Measurements from ENCODE around the gene CCDC88A. TPM values are rescaled to one million over a fixed set of nuclear protein-coding genes. Genes with fewer than 3 reads are reported as not detected.

Gene CCDC88A
- total RNA-seq, 1 donor from 2014 or later: 59.8 TPM

DNA sequence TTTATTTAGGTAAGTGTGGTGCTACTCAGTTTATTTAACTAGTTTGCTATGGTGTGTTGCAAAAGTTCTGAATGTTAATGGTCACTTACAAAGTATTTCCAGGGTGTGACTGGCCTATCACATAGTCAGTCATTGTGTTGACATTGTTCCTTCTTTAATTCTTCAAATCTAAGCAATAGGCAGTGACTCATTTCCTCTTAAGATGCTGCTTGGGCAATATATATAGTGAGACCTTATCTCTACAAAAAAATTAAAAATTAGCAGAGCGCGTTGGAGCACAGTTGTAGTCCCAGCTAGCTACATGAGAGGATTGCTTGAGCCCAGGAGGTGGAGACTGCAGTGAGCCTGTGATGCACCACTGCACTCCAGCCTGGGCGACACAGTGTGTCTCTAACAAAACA is 5.8 kb upstream of the CCDC88A start:
- DNase-seq (ENCODE audit: low spot score) (no peak), ATAC-seq (no peak)
- intact Hi-C loops (cut with DNase I): loop anchor here (10.0 kb wide), 1 partner anchor 61 kb away; no protein-coding TSS in a partner anchor

DNA sequence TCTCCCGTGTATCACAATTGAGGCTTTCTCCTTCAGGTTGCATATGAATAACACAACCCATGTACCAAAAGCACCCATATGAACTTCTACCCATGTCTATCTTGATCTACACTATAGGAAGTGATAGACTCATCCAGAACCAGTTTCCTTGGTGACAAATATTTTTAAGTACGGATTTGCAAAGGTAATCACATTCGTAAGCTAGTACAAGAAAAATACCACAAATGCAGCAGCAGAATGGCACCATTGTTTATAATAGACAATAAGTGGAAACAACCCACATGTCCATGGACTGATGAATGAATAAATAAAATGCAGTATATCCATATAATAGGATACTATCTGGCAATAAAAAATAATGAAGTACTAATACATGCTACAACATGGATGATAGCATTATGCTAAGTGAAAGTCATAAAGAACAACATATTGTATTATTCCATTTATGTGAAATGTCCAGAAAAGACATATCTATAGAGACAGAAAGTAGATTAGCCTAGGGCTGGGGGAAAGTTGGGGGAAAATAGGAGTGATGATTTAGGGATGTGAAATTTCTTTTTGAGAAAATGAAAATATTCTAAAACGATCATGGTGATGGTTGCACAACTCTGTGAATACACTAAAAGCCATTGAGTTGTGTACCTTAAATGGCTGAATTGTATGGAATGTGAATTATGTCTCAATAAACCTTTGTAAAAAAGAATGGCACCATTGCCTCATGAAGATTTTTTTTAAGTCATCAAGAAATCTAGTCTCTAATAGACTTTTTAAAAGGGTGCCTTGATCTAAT is 3.4 kb upstream of the CCDC88A start:
- ATAC-seq: no peak
- intact Hi-C loops (cut with DNase I): loop anchor here (10.0 kb wide), 1 partner anchor 58 kb away; no protein-coding TSS in a partner anchor

DNA sequence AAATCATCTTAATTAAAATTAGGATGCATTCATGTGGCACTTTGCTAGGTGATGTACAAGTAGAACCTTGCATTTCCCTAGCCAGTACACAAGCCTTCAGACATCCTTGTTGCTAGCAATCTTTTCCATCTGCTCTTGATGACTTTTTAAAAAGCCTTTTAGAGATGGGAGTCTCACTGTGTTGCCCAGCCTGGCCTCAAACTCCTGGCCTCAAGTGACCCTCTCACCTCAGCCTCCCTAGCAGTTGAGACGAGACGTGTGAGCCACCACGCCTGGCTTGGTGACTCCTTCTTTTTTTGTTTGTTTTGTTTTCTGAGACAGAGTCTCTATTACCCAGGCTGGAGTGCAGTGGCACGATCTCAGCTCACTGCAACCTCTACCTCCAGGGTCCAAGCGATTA is 1.7 kb upstream of the CCDC88A start:
- intact Hi-C loops (cut with DNase I): loop anchor here (10.0 kb wide), 1 partner anchor 57 kb away; no protein-coding TSS in a partner anchor
- DNase-seq (ENCODE audit: low spot score): no peak

More for the DNA sequence above, 3.4 kb upstream of the CCDC88A start:
- DNase-seq (ENCODE audit: low spot score): no peak

DNA sequence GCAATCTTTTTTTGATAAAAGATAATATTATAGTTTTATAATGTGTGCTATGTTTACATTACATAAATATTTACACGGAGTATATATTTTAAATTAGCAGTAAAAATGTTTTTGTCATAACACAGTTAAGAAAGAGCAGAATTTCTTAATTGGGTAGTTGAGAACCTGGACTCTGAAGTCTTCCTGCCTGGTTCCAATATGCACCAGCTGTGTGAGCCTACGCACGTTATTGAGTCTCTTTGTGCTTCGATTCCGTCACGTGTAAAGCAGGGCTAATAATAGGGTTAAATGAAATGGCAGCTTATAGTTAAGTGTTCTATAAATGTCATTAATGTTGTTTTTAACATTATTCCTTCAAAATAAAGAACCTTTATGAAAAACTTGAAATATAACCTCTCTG is 1.2 kb upstream of the CCDC88A start:
- no peak for DNase-seq (ENCODE audit: low spot score)
- intact Hi-C loops (cut with DNase I): loop anchor here (10.0 kb wide), 1 partner anchor 56 kb away; no protein-coding TSS in a partner anchor
- ATAC-seq: no peak

More for the DNA sequence above, 1.7 kb upstream of the CCDC88A start:
- ATAC-seq: no peak

DNA sequence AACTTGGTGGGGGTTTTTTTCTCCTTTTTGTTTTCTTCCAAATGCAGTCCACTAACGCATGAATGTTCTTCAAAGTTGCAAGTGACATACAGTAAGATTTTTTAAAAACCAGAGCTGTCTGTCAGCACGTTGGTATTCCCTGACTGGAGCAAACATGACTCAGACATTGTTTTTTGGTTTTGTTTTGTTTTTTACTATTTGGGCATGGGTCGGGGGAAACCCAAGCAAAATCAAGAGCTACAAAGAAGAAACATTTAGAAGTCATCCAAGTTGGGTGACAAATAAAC is 726 bp upstream of the CCDC88A start:
- ATAC-seq: no peak

DNA sequence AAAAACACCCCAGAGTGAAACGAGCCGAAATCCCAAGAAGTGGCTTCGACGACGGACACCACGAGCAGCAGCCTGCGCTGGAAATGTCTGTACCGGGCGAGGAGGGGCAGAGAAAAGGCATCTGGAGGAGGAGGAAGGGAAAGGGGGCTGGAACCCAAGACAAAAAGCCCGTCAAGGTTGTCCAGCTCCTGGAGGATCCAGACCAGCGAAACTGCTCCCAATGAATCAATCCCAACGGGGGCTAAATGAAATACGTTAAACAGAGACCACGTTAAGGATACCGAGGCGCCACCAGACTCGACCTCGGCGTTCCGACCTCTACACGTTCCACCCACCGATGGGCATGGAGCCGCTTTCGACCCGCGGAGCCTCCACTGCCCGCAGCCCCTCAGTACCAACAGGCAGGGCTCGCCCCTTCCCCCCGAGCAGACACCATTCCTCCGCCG is 400 bp downstream of the CCDC88A start:
- peak; percentile 61 for DNase-seq (ENCODE audit: low spot score)
- ATAC-seq: peak; percentile 57
- intact Hi-C loops (cut with DNase I): no loop called here

More for the DNA sequence above, 726 bp upstream of the CCDC88A start:
- intact Hi-C loops (cut with DNase I): loop anchor here (10.0 kb wide), 1 partner anchor 56 kb away; no protein-coding TSS in a partner anchor
- DNase-seq (ENCODE audit: low spot score): no peak

DNA sequence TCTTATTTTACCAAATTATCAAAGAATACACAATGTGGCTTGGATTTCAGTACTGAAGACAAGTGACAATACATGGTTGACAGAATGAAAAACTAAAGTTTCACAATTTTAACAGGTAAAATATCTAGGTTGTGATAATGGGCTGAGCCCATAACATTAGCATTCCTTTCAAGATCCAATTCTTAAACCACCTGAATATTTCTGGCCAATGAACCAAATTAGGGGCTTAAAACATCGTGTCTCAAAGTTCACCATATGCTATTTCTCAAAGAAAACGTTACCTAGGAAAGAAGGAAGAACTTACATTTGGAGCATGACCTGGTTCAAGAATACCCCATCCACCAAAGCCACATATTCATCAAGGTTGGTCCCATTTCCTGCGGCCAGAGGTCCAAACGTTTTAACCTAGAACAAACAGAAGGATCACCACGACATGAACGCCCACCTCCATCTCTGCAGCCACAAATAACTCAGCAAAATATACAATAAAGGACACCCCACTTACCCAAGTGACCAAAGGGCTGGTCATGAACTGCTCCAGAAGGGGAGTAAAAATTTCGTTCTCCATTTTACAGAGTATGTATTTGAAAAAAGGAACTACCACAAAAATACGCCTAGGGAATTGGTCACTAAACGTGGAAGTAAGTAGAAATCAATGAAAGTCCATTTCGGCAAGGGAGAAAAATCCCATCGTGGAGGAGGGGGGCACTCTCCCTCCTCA is 984 bp downstream of the CCDC88A start:
- DNase-seq (ENCODE audit: low spot score) (no peak), ATAC-seq (no peak)
- intact Hi-C loops (cut with DNase I): no loop called here

DNA sequence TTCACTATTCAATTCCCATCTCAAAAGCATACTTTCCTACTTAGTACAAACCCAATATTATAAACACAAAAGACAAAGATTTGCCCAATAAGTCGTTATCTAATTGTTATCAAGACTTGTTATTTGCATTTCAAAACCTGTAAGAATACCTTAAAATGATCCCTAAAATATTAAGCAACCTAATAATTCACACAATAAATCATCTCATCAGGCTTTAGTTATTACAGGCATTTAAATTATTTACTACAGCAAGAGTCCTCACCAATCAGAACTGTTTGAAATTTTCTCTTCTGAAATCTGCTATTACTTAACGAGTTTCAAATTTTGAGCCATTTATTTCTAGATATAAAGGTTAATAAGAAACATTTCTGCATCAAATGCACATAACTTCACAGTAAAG is 1.6 kb downstream of the CCDC88A start:
- intact Hi-C loops (cut with DNase I): no loop called here
- ATAC-seq: no peak
- DNase-seq (ENCODE audit: low spot score): no peak

DNA sequence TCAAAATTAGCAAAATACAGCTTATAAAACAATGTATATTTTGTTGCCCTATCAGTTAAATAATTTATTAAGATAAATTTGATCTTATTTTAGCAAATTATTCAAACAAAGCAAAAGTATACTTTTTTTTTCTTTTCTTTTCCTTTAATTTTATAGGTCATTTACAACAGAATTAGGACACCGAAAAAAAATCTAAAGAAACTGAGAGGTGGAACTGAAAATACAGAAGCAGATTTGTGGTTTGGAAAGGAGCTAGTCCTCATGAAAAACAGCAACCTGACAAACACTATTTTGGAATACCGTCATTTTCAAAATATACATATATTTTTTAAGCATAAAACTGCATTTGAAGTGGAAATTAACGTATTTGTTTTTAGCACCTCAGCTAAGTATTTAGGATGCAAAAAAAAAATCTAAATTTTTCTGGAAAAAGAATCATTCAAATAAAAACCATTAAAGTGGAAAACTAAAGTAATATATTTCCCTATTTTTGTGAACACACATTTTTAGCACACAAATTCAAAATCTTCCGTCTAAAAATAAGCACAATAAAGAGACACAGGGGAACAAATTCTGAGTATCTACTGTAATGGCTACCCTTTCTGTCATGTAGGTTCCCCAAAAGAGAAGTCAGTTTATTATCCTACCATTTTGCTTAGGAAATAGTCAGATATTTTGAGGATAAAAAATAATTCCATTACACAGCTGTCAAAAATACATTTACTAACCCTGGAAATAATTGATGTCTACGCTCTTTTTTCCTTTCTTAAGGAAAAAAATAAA is 2.7 kb downstream of the CCDC88A start:
- no peak for ATAC-seq
- DNase-seq (ENCODE audit: low spot score): no peak
- intact Hi-C loops (cut with DNase I): no loop called here

DNA sequence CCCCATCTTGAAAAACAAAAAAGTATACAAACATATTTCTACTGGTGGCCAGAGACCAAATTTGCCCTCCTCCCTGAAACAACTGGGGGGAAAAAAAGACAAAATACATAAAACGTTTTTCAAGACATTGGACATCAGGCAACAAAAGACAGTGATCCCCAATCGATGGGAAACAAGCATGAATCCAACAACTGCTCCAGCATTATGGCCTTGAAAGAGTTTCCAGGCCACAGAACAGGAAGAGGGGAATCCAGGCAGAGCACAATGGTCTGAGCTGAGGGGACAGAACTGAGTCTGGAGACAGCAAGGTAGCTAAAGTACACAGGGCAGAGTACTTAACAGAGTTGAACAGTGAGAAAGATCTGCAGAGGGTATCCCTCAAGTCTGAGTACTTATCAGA is 4.4 kb downstream of the CCDC88A start:
- intact Hi-C loops (cut with DNase I): no loop called here
- ATAC-seq: no peak
- no peak for DNase-seq (ENCODE audit: low spot score)

DNA sequence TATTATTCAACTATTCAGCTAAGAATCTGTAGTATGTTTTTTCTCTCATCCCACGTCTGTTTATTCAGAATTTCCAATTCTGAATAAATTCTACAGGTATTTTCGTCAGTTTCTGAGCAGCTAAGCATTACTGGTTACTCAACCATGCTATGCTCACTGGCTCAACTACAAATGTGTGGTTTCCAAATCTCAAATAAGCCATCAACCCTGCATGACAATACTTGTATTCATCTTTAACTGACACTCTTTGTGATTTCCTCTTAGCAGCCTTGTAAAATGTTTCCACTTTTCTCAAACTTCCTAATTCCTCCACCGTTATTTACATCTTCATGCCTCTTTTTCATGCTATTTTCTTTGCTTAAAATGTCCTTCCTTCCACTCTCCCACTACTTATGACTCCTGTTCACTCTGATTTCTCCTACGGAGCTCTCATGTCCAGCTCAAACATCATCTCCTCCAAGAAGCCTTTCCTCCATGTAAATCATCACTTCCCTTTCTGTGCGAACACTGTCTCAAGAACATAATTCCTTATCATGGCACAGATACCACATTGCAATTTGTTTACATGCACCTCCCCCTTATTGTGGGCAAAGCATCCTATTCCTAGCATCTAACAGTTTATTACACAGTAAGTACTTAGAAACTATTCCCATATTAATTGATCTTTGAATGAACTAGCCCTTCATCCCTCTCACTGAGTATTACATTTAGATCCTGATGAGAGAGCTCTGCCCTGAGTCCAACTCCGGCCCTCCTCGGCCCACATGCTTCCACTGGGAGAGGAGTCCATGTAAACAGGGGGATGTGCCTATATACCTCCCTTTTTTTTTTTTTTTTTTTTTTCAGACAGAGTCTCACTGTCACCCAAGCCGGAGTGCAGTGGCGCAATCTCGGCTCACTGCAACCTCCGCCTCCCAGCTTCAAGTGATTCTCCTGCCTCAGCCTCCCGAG is 10.5 kb downstream of the CCDC88A start:
- ATAC-seq (no peak), DNase-seq (ENCODE audit: low spot score) (no peak)
- intact Hi-C loops (cut with DNase I): no loop called here

DNA sequence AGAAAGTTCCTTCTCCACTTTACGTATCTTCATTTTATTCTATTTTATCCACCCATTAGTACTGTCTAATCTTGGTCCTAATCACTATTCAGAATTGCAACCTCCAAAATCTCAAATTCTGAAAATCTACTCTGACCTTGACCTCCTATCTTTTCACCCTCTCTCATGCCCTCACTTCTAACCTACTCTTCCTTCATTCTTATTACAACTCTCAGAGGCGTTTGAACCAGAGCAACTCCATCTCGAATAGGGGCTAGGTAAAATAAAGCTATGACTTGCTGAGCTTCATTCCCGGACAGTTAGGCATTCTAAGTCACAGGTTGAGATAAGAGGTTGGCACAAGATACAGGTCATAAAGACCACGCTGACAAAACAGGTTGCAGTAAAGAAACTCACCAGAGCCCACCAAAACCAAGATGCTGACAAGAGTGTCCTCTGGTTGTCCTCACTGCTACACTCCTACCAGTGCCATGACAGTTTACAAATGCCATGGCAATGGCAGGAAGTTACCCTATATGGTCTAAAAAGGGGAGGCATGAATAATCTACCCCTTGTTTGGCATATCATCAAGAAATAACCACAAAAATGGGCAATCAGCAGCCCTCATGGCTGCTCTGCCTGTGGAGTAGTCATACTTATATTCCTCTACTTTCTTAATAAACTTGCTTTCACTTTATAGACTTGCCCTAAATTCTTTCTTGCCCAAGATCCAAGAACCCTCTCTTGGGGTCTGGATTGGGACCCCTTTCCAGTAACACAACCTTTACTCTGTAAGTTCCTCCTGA is 11.4 kb downstream of the CCDC88A start:
- no peak for ATAC-seq
- intact Hi-C loops (cut with DNase I): no loop called here

DNA sequence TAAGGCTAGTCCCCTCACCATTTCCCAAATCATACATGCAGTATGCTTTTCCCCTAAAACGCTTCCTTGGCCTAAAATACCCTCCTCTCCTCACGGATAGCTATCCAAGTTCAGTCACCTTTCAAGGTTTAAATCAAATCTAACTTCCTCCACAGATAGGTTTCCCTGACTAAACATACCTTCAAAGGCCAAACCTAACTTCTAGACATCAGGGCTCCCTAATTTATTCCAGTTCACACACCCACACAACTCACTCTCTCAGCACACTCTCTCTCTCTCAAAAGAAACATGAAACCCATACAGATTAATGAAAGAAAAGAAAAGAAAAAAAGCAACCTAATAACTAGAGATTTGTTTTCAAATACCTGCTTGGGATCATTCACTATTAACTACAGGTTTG is 14.5 kb downstream of the CCDC88A start:
- ATAC-seq (no peak), DNase-seq (ENCODE audit: low spot score) (no peak)
- intact Hi-C loops (cut with DNase I): no loop called here

More for the DNA sequence above, 11.4 kb downstream of the CCDC88A start:
- DNase-seq (ENCODE audit: low spot score): no peak

DNA sequence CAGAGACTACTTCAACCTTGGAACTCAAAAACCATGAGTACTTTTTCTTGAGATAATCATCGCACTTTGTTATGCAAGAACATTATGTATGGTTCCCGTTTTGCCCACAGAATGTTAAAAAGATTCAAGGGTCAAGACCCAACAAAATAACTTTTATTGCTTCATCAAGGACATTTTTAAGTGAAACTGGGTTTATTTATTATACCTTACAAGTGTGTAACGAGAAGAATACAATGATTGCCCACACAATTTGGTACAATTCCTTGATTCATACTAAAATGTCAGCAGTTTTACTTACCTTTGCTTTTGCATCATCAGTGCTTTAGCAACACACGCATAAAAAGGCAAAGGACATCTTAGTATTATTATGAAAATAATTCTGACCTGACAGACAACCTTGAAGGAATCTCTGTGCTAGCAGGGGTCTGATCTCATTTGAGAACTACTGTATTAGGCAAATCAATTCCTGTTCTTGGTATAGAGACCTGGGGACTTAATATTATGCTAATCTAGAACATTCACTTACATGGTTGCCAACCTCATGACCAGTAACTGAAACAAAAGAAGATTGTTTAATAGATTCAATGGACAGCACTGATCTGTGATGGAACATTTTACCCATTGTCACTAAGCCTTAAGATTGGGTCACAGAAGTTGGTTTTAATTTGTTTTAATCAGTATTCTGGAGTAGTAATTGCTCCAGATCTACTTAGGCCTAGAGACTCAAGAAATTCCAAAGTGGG is 16.2 kb downstream of the CCDC88A start:
- intact Hi-C loops (cut with DNase I): no loop called here
- ATAC-seq (no peak), DNase-seq (ENCODE audit: low spot score) (no peak)

DNA sequence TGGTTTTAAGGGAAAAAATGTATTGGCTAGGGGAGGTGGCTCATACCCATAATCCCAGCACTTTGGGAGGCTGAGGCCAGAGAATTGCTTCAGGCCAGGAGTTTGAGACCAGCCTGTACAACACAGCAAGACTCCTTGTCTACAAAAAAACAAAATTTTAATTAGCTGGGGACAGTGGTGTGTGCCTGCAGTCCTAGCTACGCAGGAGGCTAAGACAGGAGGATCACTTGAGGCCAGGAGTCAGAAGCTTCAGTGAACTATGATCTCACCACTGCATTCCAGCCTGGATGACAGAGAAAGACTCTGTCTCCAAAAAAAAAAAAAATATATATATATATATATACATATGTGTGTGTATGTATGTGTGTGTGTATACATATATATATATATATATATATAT is 18.5 kb downstream of the CCDC88A start:
- intact Hi-C loops (cut with DNase I): no loop called here
- ATAC-seq (no peak), DNase-seq (ENCODE audit: low spot score) (no peak)

DNA sequence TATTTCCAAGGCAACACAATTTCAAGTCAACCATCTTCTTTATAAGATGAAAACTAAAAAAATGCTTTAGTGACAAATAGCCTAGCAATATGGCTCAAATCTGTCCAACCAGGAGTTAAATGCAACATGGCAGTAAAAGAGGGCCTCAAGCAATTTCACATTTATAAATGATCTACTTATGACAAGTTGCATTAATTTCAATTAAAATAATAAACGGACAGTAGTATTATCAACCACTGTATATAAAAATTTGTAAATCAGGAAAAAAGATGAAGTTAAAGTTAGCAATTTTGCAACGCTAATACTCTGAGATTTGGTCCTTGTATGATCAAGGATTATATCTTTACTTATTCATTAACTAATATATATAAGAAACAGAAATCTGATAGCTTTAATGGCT is 19.3 kb downstream of the CCDC88A start:
- no peak for DNase-seq (ENCODE audit: low spot score)
- ATAC-seq: no peak
- intact Hi-C loops (cut with DNase I): no loop called here

DNA sequence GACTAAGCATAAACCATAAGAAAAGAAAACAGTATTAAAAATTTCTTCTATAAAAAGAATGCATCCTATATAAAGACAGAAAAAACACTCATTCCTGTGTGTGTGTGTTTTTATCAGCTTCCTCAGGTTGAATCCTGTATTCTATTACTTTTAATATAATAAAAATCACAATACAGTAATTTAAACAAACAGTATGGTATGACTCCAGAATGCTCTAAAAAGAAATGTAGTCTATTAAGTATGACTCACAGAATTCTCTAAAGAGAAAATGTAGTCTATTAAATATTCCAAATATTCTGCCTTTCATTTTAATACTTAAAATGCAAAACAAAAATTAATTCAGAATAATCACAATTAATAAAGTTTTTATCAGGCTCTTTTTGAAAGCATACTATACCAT is 19.8 kb downstream of the CCDC88A start:
- intact Hi-C loops (cut with DNase I): no loop called here
- ATAC-seq (no peak), DNase-seq (ENCODE audit: low spot score) (no peak)

Data from sciatic nerve (tissue), 2 donors.